ENCODE data around the gene NTN4. TPM values are rescaled to one million over a fixed set of nuclear protein-coding genes. Genes with fewer than 3 reads are reported as not detected.

The NTN4 gene
- polyA plus RNA-seq, 1 donor (not counting 4 experiments of a cell fraction or from before 2014, with no cell fraction given): 8.3 TPM

DNA sequence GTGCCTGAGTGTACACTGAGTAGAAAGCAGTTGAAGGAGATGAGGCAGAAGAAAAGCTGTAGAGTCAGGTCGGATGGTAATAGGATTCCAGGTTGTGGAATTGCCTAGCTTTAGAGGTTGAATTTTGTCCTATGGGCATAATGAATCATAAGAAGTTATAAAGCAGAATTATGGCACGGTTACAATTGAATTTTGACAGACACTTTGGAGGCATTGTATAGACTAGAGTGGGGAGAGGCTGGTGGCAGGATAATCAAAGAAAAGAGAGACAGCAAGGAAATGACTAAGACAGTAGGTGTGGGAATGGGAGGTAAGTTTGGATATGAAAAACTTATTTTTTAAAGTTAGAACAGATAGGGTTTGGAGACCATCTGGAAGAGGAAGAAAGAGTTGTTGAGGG is 102.6 kb downstream of the NTN4 start:
- Histone ChIP-seq H3K9me3 (ENCODE audit: control insufficient read depth, low read depth, low read length) (no peaks in the 10 kb centered on the region), H3K9me1 (ENCODE audit: control insufficient read depth, extremely low read depth, insufficient read depth, low read length) (no peaks in the 10 kb centered on the region), H3K9ac (ENCODE audit: control insufficient read depth, extremely low read depth, insufficient read depth, low read length) (no peak overlapping the region), H3K36me3 (ENCODE audit: control insufficient read depth in 2 of 2, extremely low read depth in 1 of 2, insufficient read depth in 2 of 2, low read length in 2 of 2) (peaks cover 0 to 1% of the 10 kb centered on the region in 2 experiments), H2AFZ (ENCODE audit: control insufficient read depth, low read length) (no peak overlapping the region), H4K20me1 (ENCODE audit: control insufficient read depth, extremely low read depth, insufficient read depth, low read length) (no peaks in the 10 kb centered on the region), H3K79me2 (ENCODE audit: control insufficient read depth, insufficient read depth, low read length) (no peaks in the 10 kb centered on the region), H3K4me1 (ENCODE audit: control insufficient read depth, extremely low read depth, insufficient read depth, low read length) (peaks cover 9% of the 10 kb centered on the region), H3K4me3 (ENCODE audit: control insufficient read depth in 2 of 3, extremely low read depth in 1 of 3, insufficient read depth in 2 of 3, low read depth in 1 of 3, low read length in 3 of 3) (no peak overlapping the region), H3K4me2 (ENCODE audit: control insufficient read depth, extremely low read depth, insufficient read depth, low read depth, low read length) (peak overlapping the region; percentile 29), H3K27ac (ENCODE audit: control insufficient read depth, insufficient read depth, low read length) (no peak overlapping the region), H3K27me3 (ENCODE audit: control insufficient read depth, extremely low read depth, insufficient read depth, low read length) (no peaks in the 10 kb centered on the region)
- dilution Hi-C loops (cut with MboI; ENCODE audit: extremely low pct_ligation_motif_present, low sequenced_read_pairs): no loop called here
- no peak for DNase-seq (ENCODE audit: low read depth, low spot score)
- no peak for FAIRE-seq
- TF ChIP-seq, protein P1, sequence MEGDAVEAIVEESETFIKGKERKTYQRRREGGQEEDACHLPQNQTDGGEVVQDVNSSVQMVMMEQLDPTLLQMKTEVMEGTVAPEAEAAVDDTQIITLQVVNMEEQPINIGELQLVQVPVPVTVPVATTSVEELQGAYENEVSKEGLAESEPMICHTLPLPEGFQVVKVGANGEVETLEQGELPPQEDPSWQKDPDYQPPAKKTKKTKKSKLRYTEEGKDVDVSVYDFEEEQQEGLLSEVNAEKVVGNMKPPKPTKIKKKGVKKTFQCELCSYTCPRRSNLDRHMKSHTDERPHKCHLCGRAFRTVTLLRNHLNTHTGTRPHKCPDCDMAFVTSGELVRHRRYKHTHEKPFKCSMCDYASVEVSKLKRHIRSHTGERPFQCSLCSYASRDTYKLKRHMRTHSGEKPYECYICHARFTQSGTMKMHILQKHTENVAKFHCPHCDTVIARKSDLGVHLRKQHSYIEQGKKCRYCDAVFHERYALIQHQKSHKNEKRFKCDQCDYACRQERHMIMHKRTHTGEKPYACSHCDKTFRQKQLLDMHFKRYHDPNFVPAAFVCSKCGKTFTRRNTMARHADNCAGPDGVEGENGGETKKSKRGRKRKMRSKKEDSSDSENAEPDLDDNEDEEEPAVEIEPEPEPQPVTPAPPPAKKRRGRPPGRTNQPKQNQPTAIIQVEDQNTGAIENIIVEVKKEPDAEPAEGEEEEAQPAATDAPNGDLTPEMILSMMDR (optimal IDR thresholded peaks at IDR 0.05 in 1 of 3, IDR thresholded peaks at IDR 0.05 in 1 of 3, conservative IDR thresholded peaks at IDR 0.05 in 1 of 3; ENCODE audit: extremely low read depth in 1 of 3, insufficient read depth in 2 of 3, low read length in 3 of 3): no peak
- TF ChIP-seq EZH2 (IDR thresholded peaks at IDR 0.05; ENCODE audit: low read length): no peak

DNA sequence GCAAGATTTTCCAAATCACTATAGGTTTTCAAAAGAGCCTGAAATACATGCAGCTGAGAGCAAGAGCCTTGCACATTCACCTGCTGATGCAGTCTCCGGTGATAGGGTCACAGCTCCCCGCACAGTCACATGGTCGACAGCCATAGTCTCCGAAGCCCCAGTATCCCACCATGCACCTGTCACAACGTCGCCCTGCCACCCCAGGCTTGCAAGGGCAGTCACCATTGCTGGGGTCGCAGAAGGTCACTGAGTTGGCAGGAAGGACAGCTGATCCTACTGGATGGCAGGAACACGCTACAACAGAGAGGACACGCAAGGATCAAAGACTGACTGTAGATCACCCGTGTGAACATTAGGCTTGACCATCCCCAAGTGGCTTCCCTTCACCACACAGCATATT is 107.1 kb downstream of the NTN4 start:
- H3K27me3 ChIP-seq (ENCODE audit: control insufficient read depth, extremely low read depth, insufficient read depth, low read length): no peaks in the 10 kb centered on the region
- peaks cover 9% of the 10 kb centered on the region for H3K4me1 ChIP-seq (ENCODE audit: control insufficient read depth, extremely low read depth, insufficient read depth, low read length)
- FAIRE-seq (no peak), DNase-seq (ENCODE audit: low read depth, low spot score) (no peak)
- H3K27ac ChIP-seq (ENCODE audit: control insufficient read depth, insufficient read depth, low read length): no peak overlapping the region
- no peaks in the 10 kb centered on the region for H4K20me1 ChIP-seq (ENCODE audit: control insufficient read depth, extremely low read depth, insufficient read depth, low read length)
- no peak overlapping the region for H3K4me3 ChIP-seq (ENCODE audit: control insufficient read depth in 2 of 3, extremely low read depth in 1 of 3, insufficient read depth in 2 of 3, low read depth in 1 of 3, low read length in 3 of 3)
- no peaks in the 10 kb centered on the region for H3K9me1 ChIP-seq (ENCODE audit: control insufficient read depth, extremely low read depth, insufficient read depth, low read length)
- H3K9ac ChIP-seq (ENCODE audit: control insufficient read depth, extremely low read depth, insufficient read depth, low read length): no peak overlapping the region
- peaks cover 0 to 1% of the 10 kb centered on the region in 2 experiments for H3K36me3 ChIP-seq (ENCODE audit: control insufficient read depth in 2 of 2, extremely low read depth in 1 of 2, insufficient read depth in 2 of 2, low read length in 2 of 2)
- TF ChIP-seq, protein P1 (optimal IDR thresholded peaks at IDR 0.05 in 1 of 3, IDR thresholded peaks at IDR 0.05 in 1 of 3, conservative IDR thresholded peaks at IDR 0.05 in 1 of 3; ENCODE audit: extremely low read depth in 1 of 3, insufficient read depth in 2 of 3, low read length in 3 of 3): no peak
- no peak for TF ChIP-seq EZH2 (IDR thresholded peaks at IDR 0.05; ENCODE audit: low read length)
- H3K79me2 ChIP-seq (ENCODE audit: control insufficient read depth, insufficient read depth, low read length): no peaks in the 10 kb centered on the region
- H3K9me3 ChIP-seq (ENCODE audit: control insufficient read depth, low read depth, low read length): no peaks in the 10 kb centered on the region
- no peak overlapping the region for H3K4me2 ChIP-seq (ENCODE audit: control insufficient read depth, extremely low read depth, insufficient read depth, low read depth, low read length)
- dilution Hi-C loops (cut with MboI; ENCODE audit: extremely low pct_ligation_motif_present, low sequenced_read_pairs): no loop called here
- no peak overlapping the region for H2AFZ ChIP-seq (ENCODE audit: control insufficient read depth, low read length)
